D341Med (cell line): ENCODE measurements around the gene SCAMP1.

Source experiments
- DNase-seq: peaks from one replicate; pipeline ENCODE4 v3.0.0; 2012; ENCODE audit warnings: low spot score

The SCAMP1 gene

DNA sequence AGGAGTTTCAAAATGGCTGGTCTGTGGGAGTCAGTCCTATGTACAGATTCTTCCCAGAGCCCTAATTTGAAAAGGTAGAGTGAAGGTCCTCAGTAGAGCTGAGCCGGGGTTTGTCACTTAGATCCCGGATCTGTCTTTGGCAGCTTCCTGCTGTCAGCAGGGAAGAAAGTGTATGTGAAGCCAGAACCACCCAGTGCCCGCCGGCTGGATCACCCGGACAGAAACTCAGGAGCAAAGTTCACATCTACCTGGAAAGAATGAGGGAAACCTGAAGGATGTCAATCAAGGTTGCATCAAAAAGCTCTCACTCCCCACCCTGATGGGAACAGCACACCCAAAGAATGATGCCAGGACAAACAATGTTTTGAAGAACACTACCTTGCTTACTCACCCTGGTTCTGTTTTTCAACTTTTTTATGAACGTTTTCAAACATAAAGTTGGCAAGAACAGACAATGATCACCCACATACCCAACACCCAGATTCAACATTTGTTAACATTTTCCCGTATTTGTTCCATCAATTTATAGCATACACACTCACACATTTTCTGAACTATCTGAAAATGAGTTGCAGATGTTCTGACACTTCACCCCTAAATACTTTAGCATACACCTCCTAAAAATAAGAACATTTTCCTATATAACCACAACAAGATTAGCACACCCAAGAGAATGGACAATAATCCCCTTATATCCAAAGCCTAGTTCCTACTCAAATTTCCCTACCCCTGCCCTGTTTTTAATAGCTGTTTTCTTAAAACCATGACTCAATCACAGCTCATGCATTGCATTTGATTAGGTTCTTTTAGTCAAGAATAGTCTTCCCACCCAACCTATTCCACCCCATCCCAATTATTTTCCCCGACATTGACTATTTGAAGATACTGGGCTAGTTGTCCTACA lies 154.3 kb downstream of the SCAMP1 start:
- DNase-seq: no peak

- no peak for DNase-seq
Measured at GRCh38 chr5:78515670-78516069, 155.3 kb downstream of the SCAMP1 start.

DNA sequence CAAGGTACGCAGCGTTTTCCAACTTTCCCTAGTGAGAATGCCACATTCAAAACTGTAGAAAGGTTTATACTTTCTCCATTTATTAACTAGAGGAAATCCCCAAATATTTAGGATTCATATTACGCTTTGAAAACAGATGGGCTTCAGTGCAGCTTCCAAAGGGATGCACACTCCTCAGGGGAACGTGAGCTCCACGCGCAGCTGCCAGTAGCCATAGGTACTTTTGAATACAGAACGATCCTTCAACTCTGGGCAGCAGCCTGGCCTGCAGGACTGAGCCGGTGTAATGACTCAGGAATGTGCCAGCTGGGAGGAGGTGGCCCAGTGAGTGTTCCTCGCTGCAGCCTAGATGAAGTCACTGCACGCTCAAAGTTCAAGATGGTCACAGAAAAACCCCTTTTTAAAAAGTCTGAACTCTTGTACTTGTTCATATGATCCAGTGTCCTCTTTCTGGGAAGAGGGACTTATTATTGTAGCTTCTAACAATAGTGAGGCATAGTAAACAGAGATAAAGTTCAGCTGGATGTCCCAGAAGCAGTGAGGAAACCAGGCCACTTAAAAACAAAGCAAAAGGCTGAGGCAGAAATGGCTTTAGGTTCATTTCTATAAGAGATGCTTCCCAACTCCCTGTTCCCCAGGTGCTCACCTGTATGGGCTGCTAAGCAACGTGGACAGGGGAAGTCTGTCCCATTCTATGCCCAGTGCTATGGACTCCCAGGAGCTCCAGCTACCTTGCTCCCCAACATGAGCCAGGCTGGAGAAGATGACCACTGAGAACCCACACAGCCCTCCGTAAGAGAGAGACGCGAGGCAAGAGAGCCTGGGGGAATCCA lies 158.2 kb downstream of the SCAMP1 start:
- no peak for DNase-seq

- no peak for DNase-seq
Measured at GRCh38 chr5:78519198-78519941, 159.0 kb downstream of the SCAMP1 start.

DNA sequence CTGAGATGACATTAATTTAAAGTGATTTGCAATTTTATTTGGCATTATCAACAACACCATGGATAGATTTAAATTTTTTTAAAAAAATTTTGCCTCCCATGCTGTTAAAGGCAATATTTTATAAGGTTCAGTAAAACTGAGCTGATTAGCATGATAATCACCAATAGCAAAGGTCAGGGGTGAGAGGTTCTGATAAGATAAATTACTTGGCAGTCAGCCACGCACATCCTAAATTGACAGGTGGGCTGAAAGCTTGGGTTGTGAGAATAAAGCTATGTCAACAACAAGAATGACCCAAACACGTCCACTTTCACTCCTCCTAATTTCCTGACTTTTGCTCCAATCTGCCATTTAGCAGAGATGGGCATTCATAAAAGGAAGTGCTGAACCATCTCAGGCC lies 161.0 kb downstream of the SCAMP1 start:
- DNase-seq: no peak

DNA sequence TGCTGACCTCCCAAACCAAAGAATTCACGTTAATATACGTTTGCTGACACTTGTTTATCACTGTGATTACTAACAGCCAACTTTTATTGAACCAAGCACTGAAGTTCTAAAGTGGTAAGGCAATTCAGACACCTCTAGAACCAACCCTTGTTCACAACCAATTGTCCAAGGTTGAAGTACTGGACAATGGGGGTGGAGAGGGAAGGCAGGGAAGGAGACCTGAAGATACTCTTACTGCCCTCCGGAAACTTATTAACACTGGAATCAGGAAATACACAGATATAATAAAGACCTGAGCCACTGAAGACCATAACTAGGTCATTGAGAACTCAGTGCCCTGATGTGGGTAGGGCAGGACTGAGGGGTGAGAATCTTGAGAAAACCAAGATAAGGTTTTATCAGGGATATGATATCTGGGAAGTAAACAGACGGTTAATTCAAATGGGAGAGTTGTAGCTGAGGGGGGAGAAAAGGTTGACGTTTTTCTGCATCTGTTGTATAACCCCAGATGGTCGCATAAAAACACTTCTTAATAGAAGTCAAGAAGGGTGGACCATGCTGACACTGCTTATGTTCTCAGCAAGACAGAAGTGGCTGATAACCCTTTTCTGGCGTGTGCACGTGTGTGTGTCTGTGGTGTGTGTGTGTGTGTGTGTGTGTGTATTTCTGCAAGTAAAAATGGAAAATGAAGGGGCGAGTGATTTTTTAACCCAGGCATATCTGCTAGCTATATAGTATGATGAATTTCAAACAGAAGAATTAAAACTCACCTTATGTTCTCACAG lies 162.3 kb downstream of the SCAMP1 start:
- no peak for DNase-seq

DNA sequence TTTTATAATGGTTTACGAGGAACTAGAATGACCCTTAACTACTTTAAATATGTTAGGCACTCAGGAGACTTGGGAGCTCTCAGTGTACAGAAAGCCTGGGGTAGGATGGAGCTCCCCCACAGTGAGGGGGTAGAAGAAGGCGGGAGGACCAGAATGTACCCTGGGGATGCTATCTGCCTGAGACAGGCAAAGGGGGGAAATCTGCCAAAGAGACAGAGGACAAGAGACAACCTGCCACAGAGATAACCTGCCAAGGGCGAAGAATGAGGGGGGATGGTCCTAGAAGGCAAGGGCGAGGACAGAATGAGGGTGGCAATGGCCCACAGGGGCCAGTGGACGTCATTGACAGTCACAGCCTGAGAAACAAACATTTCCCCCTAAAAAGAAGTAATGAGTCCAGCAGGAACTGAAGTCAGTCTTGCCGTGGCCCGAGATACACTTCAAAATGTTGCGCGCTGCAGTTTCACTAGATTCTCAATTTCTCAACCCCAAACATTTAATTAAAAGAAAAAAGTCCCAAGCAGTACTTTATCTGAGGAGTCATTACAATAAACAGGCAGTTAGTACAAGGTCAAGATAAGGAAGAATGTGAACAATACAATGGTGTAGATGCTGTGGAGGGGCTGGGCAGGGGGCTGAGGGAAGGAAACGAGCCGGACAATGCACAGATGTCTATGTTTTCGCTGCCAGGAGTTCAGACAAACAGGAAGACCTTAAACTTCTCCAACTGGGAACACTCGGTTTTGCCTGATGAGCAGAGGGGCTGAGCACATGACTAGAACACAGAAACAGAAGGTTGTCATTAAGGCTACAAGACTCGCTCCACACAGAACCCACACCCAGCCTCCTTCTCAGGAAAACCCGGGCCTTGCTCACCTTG lies 163.1 kb downstream of the SCAMP1 start:
- DNase-seq: no peak

- no peak for DNase-seq
Measured at GRCh38 chr5:78526049-78526525, 165.7 kb downstream of the SCAMP1 start.

DNA sequence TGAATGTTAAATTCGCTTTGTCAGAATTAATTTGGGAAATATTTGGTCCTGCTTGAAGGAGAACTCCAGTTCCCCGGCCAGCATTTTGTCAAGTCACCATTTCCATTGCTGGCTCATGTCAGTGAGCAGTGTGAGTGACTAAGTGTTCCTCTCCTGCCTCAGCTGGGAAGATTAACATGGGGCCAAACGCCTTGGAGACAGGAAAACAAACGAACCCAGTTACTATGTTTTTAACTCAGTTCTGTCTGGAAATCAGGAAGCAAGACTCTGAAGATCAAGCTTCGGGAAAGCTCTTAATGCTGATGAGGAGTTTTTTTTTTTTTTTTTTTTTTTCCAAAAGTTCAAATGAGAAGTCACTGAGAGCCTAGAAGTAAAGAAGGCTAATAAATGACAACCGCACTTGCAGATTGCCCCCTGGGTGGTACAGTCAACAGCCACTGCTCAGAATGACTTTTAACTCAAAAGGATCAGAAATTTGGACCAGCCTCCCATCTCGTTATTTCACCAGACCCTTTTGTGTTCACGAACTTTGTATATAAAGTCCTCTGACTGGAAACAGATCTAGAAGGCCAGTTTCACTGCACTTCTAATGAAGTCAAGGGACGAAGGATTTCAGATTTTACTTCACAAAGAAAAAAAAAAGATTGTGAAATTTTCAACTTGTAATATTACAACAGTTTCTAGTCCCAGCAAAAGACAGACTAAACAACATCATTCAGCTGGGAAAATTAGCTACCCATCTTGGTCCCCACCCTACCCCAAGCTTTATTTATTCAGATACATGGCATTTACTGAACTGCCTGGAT lies 166.8 kb downstream of the SCAMP1 start:
- DNase-seq: no peak

DNA sequence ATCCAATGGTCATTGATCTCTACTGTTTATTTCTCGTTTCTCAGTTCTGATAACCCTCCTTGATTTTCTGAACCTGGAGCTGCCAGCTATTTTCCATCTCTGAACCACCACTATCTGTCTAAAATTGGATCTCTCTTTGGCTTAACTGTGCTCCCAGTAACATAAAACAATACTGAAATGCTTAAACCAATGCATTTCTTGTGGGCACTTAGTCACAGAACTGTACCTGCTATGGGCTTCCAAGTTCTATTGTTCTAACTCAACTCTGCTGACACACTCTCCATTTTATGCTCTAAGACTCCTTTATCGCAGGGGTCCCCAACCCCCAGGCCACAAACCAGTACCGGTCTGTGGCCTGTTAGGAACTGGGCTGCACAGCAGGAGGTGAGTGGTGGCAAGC lies 167.5 kb downstream of the SCAMP1 start:
- DNase-seq: no peak
